Endothelial cell of umbilical vein (primary cell): ENCODE measurements around the gene ADAM23. TPM values are rescaled to one million over a fixed set of nuclear protein-coding genes. Genes with fewer than 3 reads are reported as not detected.

ENCODE experiments used
- BruUV-seq: library from RNA; stranded (reverse); fragments of 400-500 nt; replicated peaks from 2 replicates; lab custom pipeline; 2021; lab: Mats Ljungman, UMichigan
- CTCF ChIA-PET: fragments of 300-600, 350-600 bp; sonication (Branson Sonifier 250); formaldehyde crosslinking; loops from one replicate; lab custom pipeline; 2021; ENCODE audit warnings: antibody characterized with exemption, inconsistent platforms; lab: Charles Lee
- POLR2A ChIA-PET: fragments of 300-600, 350-600 bp; sonication (Branson Sonifier 250); formaldehyde crosslinking; loops from one replicate; lab custom pipeline; 2021; ENCODE audit warnings: antibody characterized with exemption, inconsistent platforms; lab: Charles Lee
- DNase-seq: peaks from one replicate; pipeline ENCODE4 v3.0.0-alpha.2; 2011; ENCODE audit warnings: low read depth, low spot score
- FAIRE-seq: peaks from 2 replicates; lab custom pipeline; 2011; peaks lifted over from hg19 to GRCh38; lab: Jason Lieb, UNC
- H2AFZ ChIP-seq: 2 replicates; pipeline ENCODE4 v1.6.0; 2012; ENCODE audit warnings: low read depth, low read length, control low read depth, inconsistent platforms
- H3K27ac ChIP-seq: 2 replicates; pipeline ENCODE4 v1.5.1; 2011; ENCODE audit warnings: low read depth, mild to moderate bottlenecking, control low read depth, low read length, moderate library complexity; ENCODE audit not compliant: insufficient read depth
- H3K27me3 ChIP-seq, 2 experiments: 2 replicates each; pipeline versions ENCODE4 v1.6.0 to v1.6.1; 2011; ENCODE audit warnings: low read length in 2 of 2, mixed read lengths in 1 of 2; ENCODE audit not compliant: control insufficient read depth in 2 of 2, insufficient read depth in 2 of 2
- H3K36me3 ChIP-seq, 2 experiments: 2 replicates in 1 of 2; 3 replicates in 1 of 2; pipeline ENCODE4 v1.5.1; 2011; ENCODE audit warnings: low read length in 2 of 2, mild to moderate bottlenecking in 1 of 2, moderate library complexity in 1 of 2; ENCODE audit not compliant: control insufficient read depth in 2 of 2, insufficient read depth in 2 of 2; ENCODE audit errors: extremely low read depth in 1 of 2
- H3K4me1 ChIP-seq: 3 replicates; pipeline ENCODE4 v1.5.1; 2011; ENCODE audit warnings: mild to moderate bottlenecking, low read length; ENCODE audit not compliant: control insufficient read depth, insufficient read depth; ENCODE audit errors: extremely low read depth
- H3K4me2 ChIP-seq: 2 replicates; pipeline ENCODE4 v1.6.1; 2011; ENCODE audit warnings: low read length, control low read depth, mixed read lengths; ENCODE audit not compliant: insufficient read depth
- H3K4me3 ChIP-seq, 3 experiments: fragments of 200-600 bp in 1 of 3; sonication (generic), shearing (Covaris generic) in 1 of 3; replicated peaks in 1 of 3; 2 replicates each; pipeline ENCODE4 v1.5.1; 2011 to 2016; ENCODE audit warnings: control low read depth in 3 of 3, low read length in 3 of 3, mild to moderate bottlenecking in 2 of 3, inconsistent platforms in 1 of 3, low read depth in 1 of 3, moderate library complexity in 1 of 3; ENCODE audit not compliant: insufficient read depth in 1 of 3
- H3K79me2 ChIP-seq: 2 replicates; pipeline ENCODE4 v1.6.0; 2012; ENCODE audit warnings: low read length, inconsistent platforms; ENCODE audit not compliant: control insufficient read depth, insufficient read depth
- H3K9ac ChIP-seq: replicated peaks from 2 replicates; pipeline ENCODE3; 2011; ENCODE audit warnings: low read length, control low read depth; ENCODE audit not compliant: insufficient read depth; ENCODE audit errors: extremely low read depth
- H3K9me1 ChIP-seq: replicated peaks from 3 replicates; pipeline ENCODE4 v1.6.0; 2011; ENCODE audit warnings: mild to moderate bottlenecking, low read length; ENCODE audit not compliant: control insufficient read depth, insufficient read depth; ENCODE audit errors: extremely low read depth
- H3K9me3 ChIP-seq: replicated peaks from 2 replicates; pipeline ENCODE4 v1.5.1; 2012; ENCODE audit warnings: low read length, inconsistent platforms; ENCODE audit not compliant: control insufficient read depth, insufficient read depth
- H4K20me1 ChIP-seq: replicated peaks from 2 replicates; pipeline ENCODE3; 2011; ENCODE audit warnings: mild to moderate bottlenecking, low read length; ENCODE audit not compliant: control insufficient read depth, insufficient read depth; ENCODE audit errors: extremely low read depth
- EZH2 ChIP-seq: IDR thresholded peaks from 2 replicates; pipeline ENCODE4 v1.6.1; 2012; ENCODE audit warnings: borderline replicate concordance, low read depth, mild to moderate bottlenecking, moderate library complexity, low read length, inconsistent platforms; ENCODE audit not compliant: severe bottlenecking
- FOS ChIP-seq: IDR thresholded peaks from 2 replicates; pipeline ENCODE4 v1.6.1; 2011; ENCODE audit warnings: mild to moderate bottlenecking, low read length, moderate library complexity, borderline replicate concordance; ENCODE audit not compliant: insufficient read depth
- GATA2 ChIP-seq: IDR thresholded peaks from 2 replicates; pipeline ENCODE4 v1.7.0; 2011; ENCODE audit warnings: low read depth, mild to moderate bottlenecking, moderate library complexity, mixed read lengths, low read length; ENCODE audit not compliant: insufficient read length, insufficient read depth
- JUN ChIP-seq: IDR thresholded peaks from 2 replicates; pipeline ENCODE4 v1.6.1; 2011; ENCODE audit warnings: borderline replicate concordance, low read depth; ENCODE audit not compliant: insufficient read length, insufficient read depth
- MYC ChIP-seq: IDR thresholded peaks from one replicate; pipeline ENCODE4 v1.6.1; 2011; ENCODE audit warnings: mild to moderate bottlenecking, low read depth, low read length
- POLR2A ChIP-seq: IDR thresholded peaks from 2 replicates; pipeline ENCODE4 v1.6.1; 2012; ENCODE audit warnings: low read depth, mild to moderate bottlenecking, control low read depth, low read length
- POLR2AphosphoS5 ChIP-seq: IDR thresholded peaks from 2 replicates; pipeline ENCODE4 v1.6.1; 2012; ENCODE audit warnings: low read depth, mild to moderate bottlenecking, control low read depth, low read length, moderate library complexity; ENCODE audit not compliant: insufficient read depth
- dilution Hi-C: fragments of 300-500 bp; cut with MboI; formaldehyde crosslinking; loops from one replicate; pipeline ENCODE4 v1.15.0; 2019; ENCODE audit warnings: low sequenced_read_pairs; ENCODE audit not compliant: extremely low pct_ligation_motif_present
- intact Hi-C: fragments of 100-400 bp; cut with micrococcal nuclease; formaldehyde crosslinking; loops from one replicate; pipeline ENCODE4 v1.10.0; 2022
- polyA plus RNA-seq, 4 experiments: library from polyadenylated mRNA; depleted of rRNA in 3 of 4; stranded (reverse) in 3 of 4; unstranded in 1 of 4; fragments of >200 nt; gene quantifications; 2 replicates each; pipeline versions ENCODE4 v1.2.1 to v1.2.3, GENCODE V29; 2011 to 2012; ENCODE audit warnings: missing spikeins in 1 of 4
- total RNA-seq: library from RNA; stranded (reverse); gene quantifications from 2 replicates; pipeline ENCODE4 v1.2.3, GENCODE V29; 2021
- TF ChIP-seq, protein P1 (sequence below), 2 donors: IDR thresholded peaks; 1 replicate in 1 of 2; 2 replicates in 1 of 2; pipeline ENCODE4 v1.5.1; 2011; ENCODE audit warnings: low read length in 2 of 2, mild to moderate bottlenecking in 2 of 2, moderate library complexity in 2 of 2, control low read depth in 1 of 2, inconsistent platforms in 1 of 2, low read depth in 1 of 2; ENCODE audit not compliant: insufficient read depth in 1 of 2; ENCODE audit errors: extremely low read depth in 1 of 2
- TF ChIP-seq, protein P2 (sequence below): IDR thresholded peaks from 2 replicates; pipeline ENCODE4 v1.6.1; 2011; ENCODE audit not compliant: insufficient read depth, insufficient read length

Gene ADAM23
- total and polyA plus RNA-seq, 2 donors (not counting 3 experiments of a cell fraction or from before 2014, with no cell fraction given): 20.6 to 38.5 TPM

DNA sequence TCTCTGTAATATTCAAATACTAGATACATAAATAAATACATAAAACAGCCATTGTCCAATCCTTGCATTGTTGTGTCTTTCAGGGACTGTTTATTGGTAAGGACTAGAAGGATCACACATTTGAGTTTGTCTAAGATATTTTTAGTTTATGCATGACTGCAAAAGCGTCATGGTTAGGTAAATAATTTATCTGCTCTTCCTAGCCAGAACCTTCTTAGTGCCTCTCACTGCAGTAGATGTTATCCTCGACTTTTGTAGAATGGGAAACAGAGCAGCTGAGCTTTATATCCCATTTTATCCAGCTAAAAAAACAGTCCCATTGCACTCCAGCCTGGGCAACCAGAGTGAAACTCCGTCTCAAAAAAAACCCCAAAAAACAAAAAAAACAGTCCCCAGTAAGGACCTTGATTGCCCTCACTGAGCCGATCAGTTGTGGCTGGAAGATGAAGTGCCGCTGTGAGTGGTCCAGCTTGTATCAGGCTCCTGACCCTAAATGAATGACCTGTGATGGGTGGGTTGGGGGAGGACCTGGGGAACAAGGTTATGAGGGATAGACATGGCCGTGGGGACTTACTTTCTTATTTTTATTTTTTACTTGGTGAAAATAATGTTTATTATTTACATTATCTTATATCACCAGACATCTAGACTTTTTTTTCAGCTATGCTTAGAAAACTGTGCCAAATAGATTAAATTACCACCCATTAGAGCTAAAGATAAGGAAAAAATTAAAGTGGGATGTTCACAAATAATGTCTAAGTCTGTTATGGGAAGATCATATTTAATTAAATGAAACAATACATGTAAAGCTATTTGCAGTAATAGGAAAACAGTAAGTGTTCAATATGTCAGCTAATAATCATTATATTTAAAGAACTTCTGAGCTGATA lies 10.9 kb upstream of the ADAM23 start:
- H3K4me3 ChIP-seq: no peak overlapping the region
- ChIA-PET POLR2A (no interaction called here), CTCF (interaction anchor here (1.0 to 1.8 kb wide), 4 partner anchors 8 to 40 kb away, joined by 3 to 5 read pairs (median 4); no protein-coding TSS in a partner anchor)
- H3K4me1 ChIP-seq: peaks cover 6% of the 10 kb centered on the region
- H3K9me3 ChIP-seq: no peaks in the 10 kb centered on the region
- no peak for FAIRE-seq
- H3K27me3 ChIP-seq: no peaks in the 10 kb centered on the region
- no peaks in the 10 kb centered on the region for H3K9me1 ChIP-seq
- no peaks in the 10 kb centered on the region for H3K79me2 ChIP-seq
- DNase-seq: no peak
- H3K27ac ChIP-seq: no peak overlapping the region
- intact Hi-C loops (no loop called here), dilution Hi-C loops (no loop called here)
- no peak overlapping the region for H3K4me2 ChIP-seq
- H3K36me3 ChIP-seq: no peaks in the 10 kb centered on the region
- no peak for TF ChIP-seq FOS
- no peaks in the 10 kb centered on the region for H4K20me1 ChIP-seq
- H2AFZ ChIP-seq: no peak overlapping the region
- no peak overlapping the region for H3K9ac ChIP-seq
- BruUV-seq: no TSS peak

DNA sequence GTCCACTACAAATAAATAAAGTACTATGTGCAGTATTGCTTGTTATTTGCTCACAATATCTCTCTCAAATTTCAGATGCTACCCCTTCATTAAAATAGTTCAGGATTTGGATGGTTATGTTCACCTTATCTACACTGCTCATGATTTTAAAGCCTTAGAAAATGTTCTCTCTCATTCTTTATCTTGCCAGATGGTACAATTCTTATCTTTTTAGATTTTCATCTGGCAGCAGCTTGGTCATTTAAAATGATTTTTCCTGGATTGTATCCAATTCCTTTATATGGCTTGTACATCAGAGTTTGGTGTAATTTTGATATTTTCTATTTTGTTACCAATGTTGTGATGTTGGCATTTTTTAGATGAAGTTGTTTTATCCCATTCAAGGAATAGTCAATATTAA lies 10.1 kb upstream of the ADAM23 start:
- no peak overlapping the region for H3K27ac ChIP-seq
- TF ChIP-seq FOS (no peak), POLR2AphosphoS5 (no peak), JUN (no peak), MYC (no peak), EZH2 (no peak), POLR2A (no peak), GATA2 (no peak)
- TF ChIP-seq, protein P1, sequence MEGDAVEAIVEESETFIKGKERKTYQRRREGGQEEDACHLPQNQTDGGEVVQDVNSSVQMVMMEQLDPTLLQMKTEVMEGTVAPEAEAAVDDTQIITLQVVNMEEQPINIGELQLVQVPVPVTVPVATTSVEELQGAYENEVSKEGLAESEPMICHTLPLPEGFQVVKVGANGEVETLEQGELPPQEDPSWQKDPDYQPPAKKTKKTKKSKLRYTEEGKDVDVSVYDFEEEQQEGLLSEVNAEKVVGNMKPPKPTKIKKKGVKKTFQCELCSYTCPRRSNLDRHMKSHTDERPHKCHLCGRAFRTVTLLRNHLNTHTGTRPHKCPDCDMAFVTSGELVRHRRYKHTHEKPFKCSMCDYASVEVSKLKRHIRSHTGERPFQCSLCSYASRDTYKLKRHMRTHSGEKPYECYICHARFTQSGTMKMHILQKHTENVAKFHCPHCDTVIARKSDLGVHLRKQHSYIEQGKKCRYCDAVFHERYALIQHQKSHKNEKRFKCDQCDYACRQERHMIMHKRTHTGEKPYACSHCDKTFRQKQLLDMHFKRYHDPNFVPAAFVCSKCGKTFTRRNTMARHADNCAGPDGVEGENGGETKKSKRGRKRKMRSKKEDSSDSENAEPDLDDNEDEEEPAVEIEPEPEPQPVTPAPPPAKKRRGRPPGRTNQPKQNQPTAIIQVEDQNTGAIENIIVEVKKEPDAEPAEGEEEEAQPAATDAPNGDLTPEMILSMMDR (IDR thresholded peaks at IDR 0.05; ENCODE audit: extremely low read depth in 1 of 2, insufficient read depth in 1 of 2, low read depth in 1 of 2, low read length in 2 of 2): no peak
- TF ChIP-seq, protein P2, sequence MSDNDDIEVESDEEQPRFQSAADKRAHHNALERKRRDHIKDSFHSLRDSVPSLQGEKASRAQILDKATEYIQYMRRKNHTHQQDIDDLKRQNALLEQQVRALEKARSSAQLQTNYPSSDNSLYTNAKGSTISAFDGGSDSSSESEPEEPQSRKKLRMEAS: no peak
- BruUV-seq: no TSS peak
- intact Hi-C loops (no loop called here), dilution Hi-C loops (no loop called here)
- H3K9me3 ChIP-seq: no peaks in the 10 kb centered on the region
- no peaks in the 10 kb centered on the region for H3K36me3 ChIP-seq
- ChIA-PET POLR2A (no interaction called here), CTCF (interaction anchor here (1.0 to 1.8 kb wide), 3 partner anchors 9 to 41 kb away, joined by 3 to 5 read pairs (median 4); no protein-coding TSS in a partner anchor)
- no peak overlapping the region for H3K4me2 ChIP-seq
- H3K27me3 ChIP-seq: no peaks in the 10 kb centered on the region
- no peak overlapping the region for H3K4me3 ChIP-seq
- no peak for DNase-seq
- H3K79me2 ChIP-seq: no peaks in the 10 kb centered on the region
- H3K4me1 ChIP-seq: peaks cover 6% of the 10 kb centered on the region
- H3K9me1 ChIP-seq: no peaks in the 10 kb centered on the region
- H4K20me1 ChIP-seq: no peaks in the 10 kb centered on the region
- no peak for FAIRE-seq
- no peak overlapping the region for H2AFZ ChIP-seq
- H3K9ac ChIP-seq: no peak overlapping the region
